GM21447 (cell line): Measurements from ENCODE around the gene TBC1D22A.

Experiments used
- ATAC-seq: cut with Tn5 transposase; IDR thresholded peaks from one replicate; pipeline ENCODE4 v1.9.1; 2021; ENCODE audit not compliant: unreplicated experiment

The TBC1D22A gene

GRCh38 chr22:47065756-47066615 is 303.5 kb downstream of the TBC1D22A start:
- no peak for ATAC-seq

DNA sequence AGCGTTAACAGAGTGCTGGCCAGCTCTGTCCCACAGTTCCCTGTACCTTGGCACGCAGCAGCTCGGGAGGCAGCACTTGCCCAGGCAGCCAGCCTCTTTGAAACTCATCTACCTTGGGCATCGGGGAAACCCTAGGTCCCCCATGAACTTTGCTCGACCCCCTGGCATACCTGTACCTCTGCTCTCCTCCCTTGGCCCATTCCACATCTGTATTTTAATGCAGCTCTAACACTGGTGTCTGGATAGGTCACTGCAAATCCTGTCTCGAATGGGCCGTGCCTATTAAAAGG is 304.1 kb downstream of the TBC1D22A start:
- no peak for ATAC-seq

- no peak for ATAC-seq
These were observed 305.0 kb downstream of the TBC1D22A start for GRCh38 chr22:47067321-47067890.

GRCh38 chr22:47067911-47068625 is 305.6 kb downstream of the TBC1D22A start:
- ATAC-seq: no peak

- ATAC-seq: no peak
These were observed 306.2 kb downstream of the TBC1D22A start for GRCh38 chr22:47068626-47068996.

DNA sequence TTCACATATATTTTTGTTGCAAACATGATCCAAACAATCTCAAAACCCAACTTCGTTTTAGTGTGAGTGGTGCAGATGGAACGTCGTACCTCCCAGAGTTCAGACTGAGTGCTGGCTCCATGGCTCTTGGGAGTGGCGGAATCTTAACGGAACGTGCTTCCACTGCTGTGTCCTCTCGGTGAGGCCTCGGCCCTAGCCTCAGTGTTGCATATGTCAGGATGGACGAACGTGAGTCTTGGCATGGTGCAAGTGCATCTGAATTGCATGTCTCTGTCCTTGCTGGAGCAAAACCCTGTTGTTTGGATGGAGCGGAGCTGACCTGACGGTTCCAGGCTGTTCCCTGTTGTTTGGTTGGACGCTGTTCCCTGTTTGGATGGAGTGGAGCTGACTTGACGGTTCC is 306.8 kb downstream of the TBC1D22A start:
- no peak for ATAC-seq

DNA sequence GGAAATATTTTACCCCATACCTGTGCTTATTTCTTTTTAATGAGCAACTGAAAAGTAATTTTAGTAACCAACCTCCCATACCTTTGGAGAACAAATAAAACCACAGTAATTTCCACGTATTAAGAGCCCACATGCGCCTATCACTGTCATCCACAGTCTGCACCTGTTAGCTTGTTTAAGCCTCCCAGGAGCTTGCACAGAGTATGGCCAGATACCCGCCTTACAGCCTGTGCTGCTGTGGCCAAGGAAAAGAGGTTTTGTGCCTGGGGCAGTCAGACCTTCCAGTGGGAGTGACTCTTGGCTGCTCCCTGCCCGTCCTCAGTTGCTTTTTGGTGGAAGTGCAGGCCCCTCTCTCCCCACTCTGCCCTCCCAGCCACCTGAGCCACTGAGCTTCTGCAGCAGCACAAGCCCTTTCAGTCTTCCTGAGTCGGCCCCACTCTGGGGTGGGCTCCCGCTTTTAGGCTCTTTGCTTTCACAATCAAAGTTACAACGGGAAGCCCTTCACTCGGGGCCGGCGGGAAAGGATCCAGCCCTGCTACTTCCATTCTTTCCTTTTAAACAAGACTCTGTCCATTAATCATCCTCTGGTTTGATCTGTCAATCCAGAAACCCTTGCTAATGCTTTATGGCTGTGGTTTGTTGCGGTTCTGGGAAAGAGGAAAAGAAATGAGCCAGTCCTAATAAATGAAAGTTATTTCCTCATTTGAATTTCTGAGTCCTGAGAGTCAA is 308.8 kb downstream of the TBC1D22A start:
- ATAC-seq: no peak

GRCh38 chr22:47071807-47072641 is 309.6 kb downstream of the TBC1D22A start:
- ATAC-seq: no peak

DNA sequence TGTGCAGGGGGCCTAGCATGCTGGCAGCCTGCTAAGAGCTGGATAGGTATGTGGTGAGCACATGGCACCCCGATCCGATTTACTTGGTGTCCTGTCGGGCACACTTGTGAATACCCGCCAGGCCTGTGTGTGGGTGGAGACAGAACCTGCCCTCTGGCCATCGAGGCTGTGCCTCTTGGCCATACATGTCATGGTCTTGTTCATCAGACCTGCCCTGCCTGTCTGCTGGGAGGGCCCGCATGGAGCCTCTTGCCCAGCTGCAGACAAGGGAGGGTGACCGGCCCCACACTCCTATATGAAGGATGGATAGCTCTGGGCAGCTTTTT is 310.2 kb downstream of the TBC1D22A start:
- no peak for ATAC-seq

GRCh38 chr22:47073075-47073474 is 310.6 kb downstream of the TBC1D22A start:
- no peak for ATAC-seq

GRCh38 chr22:47074105-47074504 is 311.7 kb downstream of the TBC1D22A start:
- no peak for ATAC-seq

- ATAC-seq: no peak
These were observed 313.1 kb downstream of the TBC1D22A start for GRCh38 chr22:47075568-47075967.

DNA sequence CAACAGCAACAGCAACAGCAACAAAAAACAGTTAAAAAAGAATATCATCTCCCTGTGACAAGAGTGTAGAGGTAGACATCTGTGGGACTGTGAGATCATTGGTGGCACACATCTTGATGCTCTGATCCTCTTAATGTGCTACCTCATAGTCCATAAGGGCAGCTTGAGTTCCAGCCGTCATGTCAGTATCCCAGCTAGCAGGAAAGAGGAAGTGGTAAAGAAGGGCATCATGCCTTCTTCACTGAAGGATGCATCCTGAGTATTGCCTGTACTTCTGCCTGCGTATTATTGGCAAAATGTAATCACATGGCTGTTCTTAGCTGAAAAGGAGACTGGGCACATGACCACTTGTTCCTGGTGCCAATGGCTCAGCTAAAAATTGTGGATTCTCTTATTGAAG is 314.3 kb downstream of the TBC1D22A start:
- no peak for ATAC-seq

GRCh38 chr22:47080100-47080499 is 317.6 kb downstream of the TBC1D22A start:
- no peak for ATAC-seq

DNA sequence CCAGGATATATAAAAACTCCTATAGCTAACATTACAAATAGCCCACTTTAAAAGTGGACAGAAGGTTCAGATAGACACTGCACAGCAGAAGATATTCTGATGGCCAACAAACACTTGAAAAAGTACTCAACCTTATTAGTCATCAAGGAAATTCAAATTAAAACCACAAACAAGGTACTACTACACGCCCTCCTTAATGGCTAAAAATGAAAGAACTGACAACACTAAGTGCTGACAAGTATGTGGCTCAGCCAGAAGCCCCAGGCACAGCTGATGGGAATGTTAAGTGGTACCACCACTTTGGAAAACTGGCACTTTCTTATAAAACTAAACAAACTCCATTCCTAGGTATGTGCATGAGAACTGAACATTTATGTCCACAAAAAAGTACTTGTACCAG is 320.1 kb downstream of the TBC1D22A start:
- no peak for ATAC-seq

GRCh38 chr22:47083379-47083986 is 321.0 kb downstream of the TBC1D22A start:
- ATAC-seq: no peak

- no peak for ATAC-seq
These were observed 321.8 kb downstream of the TBC1D22A start for GRCh38 chr22:47084226-47084625.

- no peak for ATAC-seq
These were observed 324.3 kb downstream of the TBC1D22A start for GRCh38 chr22:47086596-47087248.

GRCh38 chr22:47088480-47089158 is 326.2 kb downstream of the TBC1D22A start:
- no peak for ATAC-seq
